CD1c-positive myeloid dendritic cell (primary cell): Measurements from ENCODE around the gene MGRN1.

Experiments used
- DNase-seq: peaks from one replicate; pipeline ENCODE4 v3.0.0-alpha.2; 2016; ENCODE audit errors: extremely low spot score

Gene MGRN1

DNA sequence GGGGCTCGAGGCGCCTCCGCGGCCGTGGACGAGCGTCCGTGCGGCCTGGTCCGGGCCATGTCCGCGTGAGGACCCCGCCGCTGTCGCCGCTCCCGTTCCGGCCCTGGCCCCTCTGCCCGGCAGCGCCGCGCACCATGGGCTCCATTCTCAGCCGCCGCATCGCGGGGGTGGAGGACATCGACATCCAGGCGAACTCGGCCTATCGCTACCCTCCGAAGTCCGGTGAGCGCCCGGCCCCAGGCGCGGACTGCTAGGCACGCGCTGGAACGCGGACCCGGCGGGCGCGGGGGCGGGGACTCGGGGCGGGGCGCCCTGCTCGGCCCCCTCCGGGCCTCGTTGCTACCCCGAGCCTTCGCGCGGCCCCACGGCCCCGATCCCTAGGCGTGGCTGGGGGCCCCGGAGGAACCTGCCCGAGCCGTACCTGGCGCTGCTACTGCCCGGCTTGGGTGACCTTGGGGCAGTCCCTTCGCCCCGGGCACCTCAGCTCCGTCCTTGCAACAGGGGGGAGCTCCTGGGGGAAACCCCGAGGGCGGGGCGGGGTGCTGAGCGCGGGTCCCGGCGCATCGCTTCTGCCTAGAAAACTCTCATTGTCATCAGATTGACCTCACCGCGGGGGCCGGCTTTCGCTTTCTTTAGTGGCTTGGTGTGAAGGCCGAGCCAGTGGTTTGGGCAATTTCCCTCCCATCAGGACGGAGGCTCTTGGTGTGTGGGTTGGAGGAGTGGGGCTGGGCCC, 367 bp downstream of the MGRN1 start:
- peak; percentile 87 for DNase-seq

DNA sequence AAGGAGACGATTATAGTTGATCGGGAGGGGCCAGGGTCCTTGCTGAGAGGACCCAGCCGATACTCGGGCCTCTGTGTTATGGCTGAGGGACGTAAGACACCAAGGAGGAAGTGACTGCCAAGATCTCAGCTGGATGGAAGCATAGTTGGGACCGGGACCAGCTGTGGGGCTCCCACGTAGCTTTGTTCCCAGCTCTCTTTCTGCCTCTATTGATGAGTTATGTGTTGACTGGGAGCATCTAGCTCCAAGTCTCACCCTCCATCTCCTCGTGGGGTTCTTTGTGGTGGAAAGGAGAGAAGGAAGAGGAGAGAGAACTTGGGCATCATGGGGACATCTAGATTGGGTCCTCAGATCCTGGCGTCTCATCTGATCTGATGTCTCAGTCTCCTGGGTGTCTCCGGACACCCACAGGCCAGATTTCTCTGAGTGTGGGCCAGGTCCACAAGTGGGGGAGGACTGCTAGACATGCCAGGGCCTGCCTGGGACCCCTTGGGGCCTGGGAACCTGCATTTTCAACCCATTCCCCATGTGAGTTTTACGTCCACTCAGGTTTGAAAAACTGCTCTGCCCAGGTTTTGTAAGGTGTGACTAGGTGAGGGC, 1.0 kb downstream of the MGRN1 start:
- no peak for DNase-seq

DNA sequence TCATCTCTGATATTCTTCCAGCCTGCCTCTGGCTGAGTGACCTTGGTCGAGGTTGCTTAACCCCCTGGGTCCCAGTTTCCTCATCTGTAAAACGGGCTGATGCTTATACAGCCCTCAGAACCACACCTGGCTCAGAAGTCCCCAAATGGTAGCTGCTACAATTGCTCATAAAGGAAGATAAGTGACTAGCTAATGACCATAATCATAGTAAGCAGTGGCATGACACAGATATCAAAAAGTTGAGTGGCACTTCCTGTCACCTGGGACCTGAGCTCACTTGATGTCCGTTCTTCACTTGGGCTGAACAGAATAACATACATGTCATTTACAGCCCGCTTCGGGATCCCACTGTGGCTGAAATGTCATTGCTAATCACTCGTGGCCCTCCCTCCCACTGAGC, 1.8 kb downstream of the MGRN1 start:
- DNase-seq = no peak

DNA sequence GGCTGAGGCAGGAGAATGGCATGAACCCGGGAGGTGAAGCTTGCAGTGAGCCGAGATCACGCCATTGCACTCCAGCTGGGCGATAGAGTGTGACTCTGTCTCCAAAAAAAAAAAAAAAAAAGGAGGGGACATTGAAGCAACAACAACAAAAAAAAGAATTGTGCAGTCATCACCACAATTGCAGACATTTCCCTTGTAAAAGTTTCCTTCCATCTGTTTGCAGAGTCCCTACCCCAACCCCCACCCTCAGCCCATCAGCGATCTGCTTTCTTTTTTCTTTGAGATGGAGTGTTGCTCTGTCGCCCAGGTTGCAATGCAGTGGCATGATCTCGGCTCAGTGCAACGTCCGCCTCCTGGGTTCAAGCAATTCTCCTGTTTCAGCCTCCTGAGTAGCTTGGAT, 3.7 kb downstream of the MGRN1 start:
- no peak for DNase-seq

DNA sequence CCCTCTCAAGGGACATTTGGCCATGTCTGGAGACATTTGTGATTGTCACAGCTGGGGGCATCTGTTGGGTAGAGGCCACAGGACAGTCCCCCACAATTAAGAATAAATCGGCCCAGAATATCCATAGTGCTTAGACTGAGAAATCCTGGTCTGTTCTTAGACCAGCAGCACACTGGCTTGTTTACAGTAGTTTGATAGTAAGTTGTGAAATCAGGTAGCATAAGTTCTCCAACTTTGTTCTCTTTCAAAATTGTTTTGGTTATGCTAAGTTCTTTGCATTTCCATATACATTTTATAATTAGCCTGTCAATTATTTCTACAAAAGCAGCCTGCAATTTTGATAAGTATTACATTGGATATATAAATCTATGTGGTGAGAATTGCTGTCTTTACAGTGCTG, 6.8 kb downstream of the MGRN1 start:
- no peak for DNase-seq

DNA sequence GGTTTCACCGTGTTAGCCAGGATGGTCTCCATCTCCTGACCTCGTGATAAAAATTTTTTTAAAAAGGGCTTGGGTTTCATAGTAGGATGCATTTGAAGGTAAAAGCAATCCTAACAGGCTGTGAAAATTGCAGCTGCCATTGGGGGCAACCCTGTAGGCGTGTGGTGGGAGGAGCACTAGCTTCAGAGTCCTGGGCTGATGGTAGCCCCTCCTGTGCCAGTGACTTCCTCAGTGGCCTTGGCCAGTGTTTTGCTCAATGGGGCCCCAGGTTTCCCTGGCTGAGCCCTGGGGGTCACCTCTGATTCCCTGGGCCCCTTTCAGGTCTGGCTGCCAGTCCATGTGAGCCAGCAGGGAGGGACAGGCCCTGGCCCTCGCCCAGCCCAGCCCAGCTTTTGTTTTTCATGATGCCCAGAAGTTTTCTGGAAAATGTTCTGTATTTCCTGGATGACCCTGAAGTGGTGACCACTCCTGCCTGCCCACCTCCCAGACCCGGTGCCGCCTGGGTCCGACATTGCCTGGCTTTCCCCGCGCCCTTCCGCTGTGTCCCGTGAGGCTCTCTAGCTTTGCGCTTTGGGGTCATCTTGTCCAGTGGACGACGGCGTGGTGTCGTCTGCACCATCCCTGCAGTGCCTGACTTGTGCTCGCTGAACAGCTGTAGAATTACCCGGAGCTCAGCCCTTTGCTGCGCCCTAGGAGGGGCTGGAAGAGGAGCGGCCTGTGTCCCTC, 9.4 kb downstream of the MGRN1 start:
- DNase-seq = no peak

DNA sequence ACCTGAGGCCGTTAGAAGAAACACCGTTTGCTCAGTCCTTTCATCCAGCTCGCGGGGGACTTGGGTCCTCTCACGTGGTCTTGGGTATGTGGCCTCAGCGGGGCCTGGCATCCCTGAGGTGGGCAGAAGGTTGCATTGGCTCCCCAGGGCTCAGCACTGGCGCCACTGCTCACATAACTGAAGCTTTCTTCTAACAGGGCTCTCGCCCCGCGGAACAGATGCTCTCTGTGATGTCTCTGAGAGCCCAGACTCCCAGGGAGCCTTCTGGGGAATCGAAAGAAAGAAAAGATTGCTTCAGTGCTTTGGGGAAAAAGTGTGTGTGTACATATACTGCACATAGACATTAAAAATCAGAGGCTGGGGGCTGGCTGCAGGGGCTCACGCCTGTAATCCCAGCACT, 10.1 kb downstream of the MGRN1 start:
- DNase-seq = no peak

DNA sequence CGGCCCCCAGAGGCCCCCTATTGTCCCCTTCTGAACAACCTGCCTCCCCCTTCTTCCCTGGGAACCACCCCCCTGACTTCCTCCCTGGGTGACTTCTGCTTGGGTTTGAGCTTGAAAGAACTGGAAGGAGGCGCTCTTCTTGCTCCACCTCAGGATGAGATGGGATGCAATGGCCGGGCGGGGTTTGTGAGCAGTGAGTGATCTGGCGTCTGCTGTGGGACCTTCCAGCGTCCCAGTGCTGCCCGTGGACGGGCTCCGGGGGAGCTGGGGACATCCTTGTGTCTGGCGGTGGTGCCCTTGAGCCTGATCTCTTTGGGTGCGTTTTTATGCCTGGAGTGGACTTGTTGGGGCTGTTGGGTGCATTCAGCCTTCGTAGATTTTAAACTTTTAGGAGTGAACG, 11.6 kb downstream of the MGRN1 start:
- DNase-seq = no peak

DNA sequence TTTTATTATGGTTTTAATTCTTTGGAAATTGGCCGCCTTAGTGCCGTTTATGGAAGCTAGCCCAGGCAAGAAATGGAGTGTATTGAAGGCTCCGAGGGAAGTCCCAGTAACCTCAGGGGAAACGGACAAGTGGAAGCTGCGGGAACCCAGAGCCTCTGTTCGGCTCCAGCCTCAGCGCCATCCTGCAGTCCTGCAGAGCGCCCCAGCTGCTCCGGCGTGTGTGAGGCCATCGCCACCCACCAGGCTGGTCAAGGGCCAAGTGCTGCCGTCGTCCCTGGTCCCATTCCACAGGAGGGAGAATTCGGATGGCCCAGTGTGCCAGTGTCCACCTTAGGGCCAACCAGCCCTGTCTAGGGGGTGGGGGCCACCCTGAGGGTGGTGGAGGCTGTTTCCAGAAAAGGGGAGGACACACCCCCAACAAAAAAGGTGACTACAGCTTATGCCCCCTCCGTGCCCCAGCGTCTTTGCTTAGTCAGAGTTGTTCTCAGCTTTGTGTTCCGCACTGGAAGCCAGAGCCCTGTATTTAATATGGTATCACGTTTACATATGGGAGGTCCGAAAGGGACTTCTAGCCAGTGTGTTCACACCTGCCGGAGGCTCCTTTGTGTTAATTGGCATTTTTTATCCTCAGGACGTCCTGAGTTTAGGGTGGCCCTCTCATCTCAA, 13.0 kb downstream of the MGRN1 start:
- DNase-seq = no peak

DNA sequence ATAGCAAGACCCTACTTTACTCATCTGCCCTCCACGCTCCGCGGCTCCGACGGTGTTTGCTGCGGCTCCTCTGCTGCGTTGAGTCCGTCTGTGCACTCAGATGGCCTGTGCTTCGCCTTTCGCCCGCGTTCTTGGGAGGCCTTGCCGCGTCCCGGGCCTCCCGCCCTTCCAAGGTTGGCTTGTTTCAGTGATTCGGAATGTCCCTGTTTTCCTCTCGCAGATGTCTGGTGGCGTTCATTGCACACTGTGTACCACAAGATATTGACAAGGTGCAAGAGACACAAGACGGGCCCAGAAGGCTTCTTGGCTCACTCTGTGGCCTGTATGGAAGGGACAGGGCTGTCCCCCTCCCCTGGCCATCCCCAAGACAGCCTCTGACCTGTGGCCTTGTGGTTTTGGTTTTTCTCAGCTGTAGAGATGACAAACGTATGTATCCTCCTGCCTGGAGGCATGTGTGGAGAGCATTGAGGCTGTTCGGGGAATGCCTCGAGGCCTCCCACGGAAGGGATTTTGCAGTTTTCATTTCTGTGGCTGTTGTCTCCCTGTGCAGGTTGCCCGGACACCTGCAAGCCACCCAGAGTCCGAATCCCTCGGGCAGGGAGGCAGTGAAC, 15.4 kb downstream of the MGRN1 start:
- no peak for DNase-seq

DNA sequence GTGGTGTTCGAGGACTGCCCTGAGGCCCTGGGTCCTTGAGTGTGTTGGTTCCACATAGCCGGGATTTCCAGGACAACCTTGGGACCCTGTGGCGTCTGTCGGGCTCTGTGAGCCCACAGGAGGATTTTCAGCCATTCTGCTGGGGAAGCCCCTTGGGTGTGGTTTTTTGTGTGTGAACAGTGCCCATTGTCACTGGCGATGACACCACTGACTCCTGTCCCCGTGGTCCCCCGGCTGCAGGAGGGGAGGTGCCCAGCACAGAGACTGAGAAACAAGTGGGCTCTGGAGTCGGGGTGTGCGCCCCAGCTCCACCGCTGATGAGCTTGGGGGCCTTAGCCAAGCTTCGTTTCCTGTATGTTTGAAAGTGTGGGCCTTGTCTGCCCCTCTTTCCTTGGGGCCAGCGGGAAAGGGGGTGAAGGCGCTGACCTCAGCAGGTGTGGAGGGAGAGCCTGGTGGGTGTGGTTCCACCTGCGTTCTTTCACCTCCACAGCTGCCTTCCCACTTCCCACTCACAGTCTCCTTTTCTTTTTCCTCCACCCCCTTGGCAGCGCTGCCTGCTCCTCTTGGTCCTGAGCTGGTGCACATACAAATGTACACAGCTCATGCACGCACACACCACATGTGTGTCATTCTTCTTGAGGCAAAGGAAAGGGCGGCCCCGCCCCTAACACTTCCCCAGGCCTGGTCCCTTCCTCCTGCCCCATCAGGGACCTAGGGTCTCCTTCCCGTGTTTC, 16.1 kb downstream of the MGRN1 start:
- DNase-seq = no peak

DNA sequence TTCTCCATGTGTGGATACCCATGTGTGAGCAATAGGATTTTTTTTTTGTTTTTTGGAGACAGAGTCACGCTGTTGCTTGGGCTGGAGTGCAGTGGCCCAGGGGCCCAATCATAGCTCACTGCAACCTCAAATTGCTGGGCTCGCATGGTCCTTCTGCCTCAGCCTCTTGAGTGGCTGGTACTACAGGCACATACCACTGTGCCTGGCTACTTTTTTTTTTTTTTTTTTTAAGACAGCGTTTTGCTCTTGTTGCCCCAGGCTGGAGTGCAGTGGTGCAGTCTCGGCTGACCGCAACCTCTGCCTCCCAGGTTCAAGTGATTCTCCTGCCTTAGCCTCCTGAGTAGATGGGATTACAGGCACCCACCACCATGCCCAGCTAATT, 16.7 kb downstream of the MGRN1 start:
- no peak for DNase-seq

DNA sequence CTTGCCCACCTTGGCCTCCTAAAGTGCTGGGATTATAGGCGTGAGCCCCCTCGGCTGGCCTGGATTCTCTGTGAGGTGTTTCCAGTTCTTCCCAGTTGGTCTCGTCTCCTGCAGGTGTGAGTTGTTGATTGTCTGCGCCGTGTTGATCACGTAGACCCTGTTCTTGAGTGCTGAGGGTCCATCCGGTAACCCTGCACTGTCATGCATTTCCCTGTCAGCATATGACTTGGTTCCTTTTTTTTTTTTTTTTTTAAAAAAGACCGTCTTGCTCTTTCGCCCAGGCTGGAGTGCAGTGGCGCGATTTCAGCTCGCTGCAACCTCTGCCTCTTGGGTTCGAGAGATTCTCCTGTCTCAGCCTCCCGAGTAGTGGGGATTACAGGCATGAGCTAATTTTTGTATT, 17.3 kb downstream of the MGRN1 start:
- peak; percentile 29 for DNase-seq

DNA sequence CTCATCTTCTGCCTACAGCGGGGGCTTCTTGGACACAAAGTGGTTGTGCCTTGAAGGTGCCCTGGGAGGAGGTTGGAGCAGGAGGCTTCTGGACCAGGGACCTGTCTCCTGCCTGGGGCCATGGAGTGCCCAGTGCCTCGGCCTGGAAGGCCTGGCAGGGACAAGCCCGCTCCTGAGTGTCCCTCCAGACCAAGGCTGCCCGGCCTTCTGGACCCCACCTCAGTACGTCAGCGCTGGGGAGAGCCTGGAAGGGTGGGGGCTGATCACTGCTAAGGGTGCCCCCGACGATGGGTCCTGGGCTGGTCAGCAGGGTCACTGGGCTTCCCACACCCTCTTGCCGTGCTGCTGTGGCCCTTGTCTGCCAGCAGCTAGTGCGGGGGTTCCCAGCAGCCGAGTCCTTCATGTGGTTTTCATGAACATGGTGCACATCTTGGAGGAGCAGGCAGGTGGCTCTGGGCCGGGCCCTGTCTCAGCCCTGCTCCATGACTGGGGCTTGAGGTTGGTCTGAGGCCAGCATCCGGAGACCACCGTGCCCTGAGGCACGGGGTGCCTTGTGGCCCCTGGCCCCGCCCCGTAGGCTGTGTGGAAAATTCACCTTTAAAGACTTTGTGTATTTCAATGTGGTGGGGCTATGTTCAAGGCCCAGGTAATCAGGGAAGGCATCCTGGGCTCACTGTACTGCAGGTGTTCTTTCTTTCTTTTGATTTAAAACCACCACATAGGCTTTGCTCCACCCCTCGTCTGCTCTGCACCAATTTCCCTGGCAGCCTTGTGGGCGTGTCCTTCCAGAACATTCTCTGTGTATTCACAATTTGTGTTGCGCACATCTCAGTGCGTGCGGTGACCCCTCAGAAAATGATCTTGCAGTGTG, 22.4 kb downstream of the MGRN1 start:
- no peak for DNase-seq

DNA sequence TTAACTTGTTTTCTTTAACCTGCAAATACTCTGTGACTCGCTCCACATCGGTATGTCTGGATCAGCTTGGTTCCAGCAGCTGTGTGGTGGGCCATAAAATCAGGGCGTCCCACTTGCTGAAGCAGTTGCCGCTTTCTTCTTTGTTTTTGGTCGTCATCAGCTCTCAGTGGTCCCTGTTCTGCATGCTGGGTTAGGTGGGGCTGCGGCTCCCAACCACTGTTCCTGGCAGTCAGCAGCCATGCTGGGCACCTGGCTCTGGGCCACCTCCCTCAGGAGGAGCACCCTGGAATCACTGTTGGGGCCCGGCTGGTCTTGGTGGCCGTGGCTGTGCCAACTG, 23.0 kb downstream of the MGRN1 start:
- DNase-seq = no peak

DNA sequence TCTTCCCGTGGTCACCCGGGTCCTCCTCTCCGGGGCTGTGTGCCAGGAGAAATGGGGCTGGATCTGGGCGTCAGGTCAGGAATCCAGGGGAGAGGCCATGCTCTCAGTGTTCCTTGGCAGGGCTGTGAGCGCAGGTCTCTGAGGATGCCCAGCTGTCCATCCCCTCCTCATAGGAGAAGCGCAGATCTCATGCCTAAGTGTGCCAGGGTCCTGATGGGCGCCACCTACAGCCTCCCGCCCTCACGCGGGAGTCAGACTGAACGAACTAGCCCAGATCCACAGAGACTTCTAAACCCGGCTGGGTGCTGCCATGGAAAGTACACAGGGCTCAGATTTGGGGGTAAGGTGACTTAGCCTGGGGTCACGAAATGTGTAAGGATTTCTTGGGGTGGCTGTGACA, 24.3 kb downstream of the MGRN1 start:
- DNase-seq = no peak

DNA sequence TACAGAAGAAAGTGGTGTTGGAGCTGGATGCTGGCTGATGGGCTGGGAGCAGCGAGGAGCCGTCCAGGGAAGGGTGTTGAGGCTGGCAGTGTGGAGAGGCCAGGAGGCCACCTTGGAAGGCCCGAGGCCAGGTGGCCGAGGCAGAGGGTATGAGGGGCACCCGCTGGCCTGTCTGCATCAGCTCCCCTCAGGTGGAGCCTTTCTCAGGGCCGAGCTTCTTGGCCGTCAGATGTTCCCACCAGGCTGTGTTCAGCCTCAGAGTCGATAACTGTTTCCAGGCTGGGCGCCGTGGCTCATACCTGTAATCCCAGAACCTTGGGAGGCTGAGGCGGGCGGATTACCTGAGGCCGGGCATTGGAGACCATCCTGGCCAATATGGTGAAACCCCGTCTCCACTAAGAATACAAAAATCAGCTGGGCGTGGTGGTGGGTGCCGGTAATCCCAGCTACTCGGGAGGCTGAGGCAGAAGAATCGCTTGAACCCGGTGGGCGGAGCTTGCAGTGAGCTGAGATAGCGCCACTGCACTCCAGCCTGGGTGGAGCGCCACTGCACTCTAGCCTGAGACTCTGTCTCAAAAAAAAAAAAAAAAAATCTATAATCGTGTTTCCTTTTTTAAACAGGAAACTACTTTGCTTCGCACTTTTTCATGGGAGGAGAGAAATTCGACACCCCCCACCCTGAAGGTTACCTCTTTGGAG, 25.3 kb downstream of the MGRN1 start:
- DNase-seq = no peak

DNA sequence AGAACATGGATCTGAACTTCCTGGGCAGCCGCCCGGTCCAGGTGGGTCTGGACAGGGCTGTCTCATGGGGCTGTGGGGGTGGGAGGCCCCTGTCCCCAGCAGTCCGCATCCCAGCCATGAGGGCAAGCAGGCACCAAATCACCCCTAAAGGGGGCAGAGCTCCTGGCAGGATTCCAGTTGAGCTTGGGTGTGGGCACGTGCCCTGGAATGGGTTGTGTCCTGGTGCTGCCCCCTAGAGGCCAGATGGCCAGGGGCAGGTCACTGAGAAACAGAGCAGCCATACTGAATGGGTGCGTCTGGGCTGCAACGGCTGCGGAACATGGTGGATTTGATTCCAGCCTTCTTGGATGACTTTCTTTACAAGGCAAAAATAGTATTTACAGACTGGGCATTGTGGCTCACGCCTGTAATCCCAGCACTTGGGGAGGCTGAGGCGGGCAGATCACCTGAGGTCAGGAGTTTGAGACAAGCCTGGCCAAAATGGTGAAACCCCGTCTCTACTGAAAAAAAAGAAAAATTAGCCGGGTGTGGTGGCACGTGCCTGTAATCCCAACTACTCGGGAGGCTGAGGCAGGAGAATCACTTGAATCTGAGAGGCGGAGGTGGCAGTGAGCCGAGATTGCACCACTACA, 25.9 kb downstream of the MGRN1 start:
- peak; percentile 82 for DNase-seq

DNA sequence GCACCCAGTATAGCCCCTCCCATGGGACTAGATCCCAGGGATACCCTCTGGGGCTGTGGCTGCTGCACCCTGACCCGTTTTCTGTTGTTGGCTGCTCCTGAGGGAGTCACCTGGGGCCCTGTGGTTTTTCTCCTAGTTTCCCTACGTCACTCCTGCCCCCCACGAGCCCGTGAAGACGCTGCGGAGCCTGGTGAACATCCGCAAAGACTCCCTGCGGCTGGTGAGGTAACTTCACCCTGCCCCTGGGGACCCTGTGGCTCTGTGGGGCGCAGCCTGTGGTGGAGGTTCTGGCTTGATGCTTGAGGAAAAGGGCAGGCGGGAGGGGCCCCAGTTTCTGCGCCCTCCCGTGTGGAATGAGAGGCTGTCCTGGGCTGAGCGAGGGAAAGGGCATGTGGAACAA, 27.2 kb downstream of the MGRN1 start:
- DNase-seq = no peak

DNA sequence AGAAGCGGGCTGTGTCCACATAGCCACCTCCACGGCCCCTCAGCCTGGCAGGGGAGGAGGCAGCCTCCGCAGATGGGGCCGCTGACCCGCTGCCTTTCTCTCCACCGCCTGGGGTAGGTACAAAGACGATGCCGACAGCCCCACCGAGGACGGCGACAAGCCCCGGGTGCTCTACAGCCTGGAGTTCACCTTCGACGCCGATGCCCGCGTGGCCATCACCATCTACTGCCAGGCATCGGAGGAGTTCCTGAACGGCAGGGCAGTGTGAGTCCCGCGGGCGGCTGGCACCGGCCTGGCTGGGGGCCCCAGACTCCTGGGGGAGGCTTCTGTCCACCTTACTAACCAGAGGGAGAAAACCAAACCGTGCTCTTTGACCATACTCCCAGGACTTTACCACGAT, 27.9 kb downstream of the MGRN1 start:
- no peak for DNase-seq
